Omental fat pad (tissue), 4 donors: ENCODE data around the gene CA4. TPM values are rescaled to one million over a fixed set of nuclear protein-coding genes. Genes with fewer than 3 reads are reported as not detected.

Experiments used
- ATAC-seq: fragments of 150-250 bp; one replicate; pipeline ENCODE4 v1.9.1; 2016; ENCODE audit warnings: mild to moderate bottlenecking, moderate library complexity; ENCODE audit not compliant: low FRiP score
- DNase-seq: peaks from one replicate; pipeline ENCODE4 v3.0.0-alpha.2; 2019; ENCODE audit warnings: low spot score
- CTCF ChIP-seq, 3 donors: fragments of 450-650 bp; IDR thresholded peaks; one replicate each; pipeline ENCODE4 v1.5.1; 2016 to 2017; ENCODE audit warnings: antibody characterized with exemption in 3 of 3, mild to moderate bottlenecking in 3 of 3, moderate library complexity in 2 of 3
- total RNA-seq, 4 donors: library from RNA; depleted of rRNA; stranded (reverse); fragments of >200 nt; gene quantifications; one replicate each; pipeline ENCODE4 v1.1.0, GENCODE V29; 2016

CA4 gene
- total RNA-seq, 4 donors from 2014 or later: 9.1 to 168 (median 56.6) TPM

GRCh38 chr17:60159479-60159866, 9.7 kb downstream of the CA4 start:
- ATAC-seq (no peak), DNase-seq (no peak)
- no peak for TF ChIP-seq CTCF (IDR thresholded peaks at IDR 0.05)

GRCh38 chr17:60160829-60161501, 11.2 kb downstream of the CA4 start:
- no peak for TF ChIP-seq CTCF (IDR thresholded peaks at IDR 0.05)
- DNase-seq (no peak), ATAC-seq (no peak)

DNA sequence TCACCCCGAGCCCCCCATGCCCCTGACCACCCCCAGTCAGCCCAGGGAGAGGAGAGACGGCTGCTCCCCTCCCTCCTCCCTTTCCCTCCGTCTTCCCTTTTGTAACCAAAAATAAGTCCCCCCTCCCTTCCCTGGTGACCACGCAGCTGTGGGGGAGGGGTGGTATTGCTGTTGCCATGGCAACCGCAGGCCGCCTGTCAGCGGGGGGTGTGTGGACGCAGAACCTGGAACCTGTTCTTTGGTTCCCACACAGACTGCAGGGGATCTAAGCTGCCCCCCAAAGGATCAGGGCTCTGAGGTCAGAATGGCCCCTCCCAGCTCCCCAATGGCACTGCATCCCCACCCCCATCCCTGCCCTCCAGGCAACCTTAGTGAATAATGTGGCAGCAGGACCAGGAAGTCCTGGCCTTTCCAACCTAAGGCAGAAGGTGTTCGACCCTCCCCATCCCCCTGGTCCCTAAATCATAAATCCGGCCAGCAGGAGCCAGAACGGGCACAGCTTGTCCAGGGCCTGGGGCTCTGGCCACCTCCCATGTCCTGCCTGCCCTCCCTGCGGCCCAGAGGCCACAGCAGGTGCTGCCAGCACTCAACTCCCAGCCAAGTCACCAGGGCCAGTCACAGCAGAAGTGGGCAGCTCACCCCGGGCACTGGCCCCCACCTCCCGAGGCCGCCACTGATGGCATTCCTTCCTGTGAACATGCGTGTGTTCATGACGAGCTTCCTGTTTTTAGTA, 12.0 kb downstream of the CA4 start:
- no peak for TF ChIP-seq CTCF (IDR thresholded peaks at IDR 0.05)
- ATAC-seq (no peak), DNase-seq (no peak)

DNA sequence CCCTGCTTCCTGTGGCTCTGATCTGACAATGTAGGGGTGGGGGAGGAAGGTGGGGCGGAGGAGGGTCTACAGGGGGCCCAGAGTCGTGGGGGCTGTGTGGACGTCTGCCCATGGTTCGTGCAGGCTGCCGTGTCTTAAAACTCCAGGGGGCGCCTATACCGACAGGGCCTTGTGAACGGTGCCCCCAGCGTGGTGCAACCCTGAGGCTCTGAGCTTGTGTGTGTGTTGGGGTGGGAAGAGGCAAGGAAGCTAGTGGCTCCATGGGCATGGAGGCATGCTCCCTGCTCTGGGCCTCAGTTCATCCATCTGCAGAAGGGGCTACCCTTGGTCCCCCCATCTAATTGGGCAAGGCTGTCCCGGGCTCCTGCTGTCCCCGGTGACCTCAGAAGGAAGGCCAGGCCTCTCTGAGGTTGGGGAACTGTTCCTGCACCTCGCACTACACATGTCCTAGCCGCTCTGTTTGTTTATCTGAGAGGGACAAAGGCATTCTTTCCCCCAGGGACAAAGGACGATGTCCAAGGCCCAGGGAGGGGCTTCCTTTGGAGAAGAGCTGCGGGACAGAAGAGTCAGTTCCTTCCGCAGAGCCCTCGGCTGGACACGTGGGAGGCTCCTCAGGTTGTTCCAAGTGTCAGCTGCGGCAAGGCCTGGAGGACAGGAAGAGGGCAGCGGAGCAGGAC, 13.5 kb downstream of the CA4 start:
- ATAC-seq: no peak
- no peak for DNase-seq
- TF ChIP-seq CTCF (IDR thresholded peaks at IDR 0.05): no peak

DNA sequence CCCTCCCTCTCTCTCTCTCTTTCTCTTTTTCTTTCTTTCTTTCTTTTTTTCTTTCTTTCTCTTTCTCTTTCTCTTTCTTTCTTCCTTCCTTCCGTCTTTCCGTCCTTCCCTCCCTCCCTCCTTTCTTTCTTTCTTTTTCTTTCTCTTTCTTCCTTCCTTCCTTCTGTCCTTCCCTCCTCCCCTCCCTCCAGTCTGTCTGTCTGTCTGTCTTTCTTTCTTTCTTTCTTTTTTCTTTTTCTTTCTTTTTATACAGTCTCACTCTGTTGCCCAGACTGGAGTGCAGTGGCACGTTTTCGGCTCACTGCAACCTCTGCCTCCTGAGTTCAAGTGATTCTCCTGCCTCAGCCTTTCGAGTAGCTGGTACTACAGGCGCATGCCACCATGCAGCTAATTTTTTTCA, 14.4 kb downstream of the CA4 start:
- DNase-seq: no peak
- ATAC-seq: no peak
- TF ChIP-seq CTCF (IDR thresholded peaks at IDR 0.05): no peak

DNA sequence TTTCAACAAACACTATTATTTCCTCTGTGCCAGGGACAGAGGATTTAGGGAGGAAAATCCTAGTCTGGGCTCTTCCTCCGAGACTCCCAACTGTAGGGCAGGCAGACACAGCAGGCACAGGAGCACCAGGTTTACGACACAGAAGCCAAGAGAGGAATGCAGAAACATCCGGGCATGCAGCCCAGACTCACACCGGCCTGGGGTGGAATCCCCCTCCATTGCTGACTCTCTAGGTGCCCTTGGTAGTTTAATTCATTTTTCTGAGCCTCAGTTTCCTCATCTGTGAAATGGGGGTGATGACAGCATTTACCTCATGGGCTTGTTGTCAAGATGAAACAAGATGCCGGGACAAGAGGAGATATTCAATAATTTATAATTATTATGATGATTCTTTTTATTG, 14.9 kb downstream of the CA4 start:
- no peak for TF ChIP-seq CTCF (IDR thresholded peaks at IDR 0.05)
- ATAC-seq (no peak), DNase-seq (no peak)
